NCI-H82 treated with DMSO at 0.1 percent for 48 hours (cell line): ENCODE measurements around the gene HSPB6.
A peak's percentile ranks its signal among the peaks of the same experiment; 100 is the strongest.
"Not testable (repeated sequence)": the region's sequence is repeated elsewhere in the genome, so short reads cannot be mapped to it uniquely, and the experiment has no call there.

ENCODE experiments used
- DNase-seq: peaks from one replicate; lab custom pipeline; 2025; ENCODE audit not compliant: unreplicated experiment; lab: John Stamatoyannopoulos, UW

The HSPB6 gene

GRCh38 chr19:35786299-35787160, 29.7 kb upstream of the HSPB6 start:
- no peak for DNase-seq

- DNase-seq = no peak
Observed at GRCh38 chr19:35785339-35785627, 28.5 kb upstream of the HSPB6 start.

GRCh38 chr19:35784503-35785338, 27.9 kb upstream of the HSPB6 start:
- DNase-seq = no peak

DNA sequence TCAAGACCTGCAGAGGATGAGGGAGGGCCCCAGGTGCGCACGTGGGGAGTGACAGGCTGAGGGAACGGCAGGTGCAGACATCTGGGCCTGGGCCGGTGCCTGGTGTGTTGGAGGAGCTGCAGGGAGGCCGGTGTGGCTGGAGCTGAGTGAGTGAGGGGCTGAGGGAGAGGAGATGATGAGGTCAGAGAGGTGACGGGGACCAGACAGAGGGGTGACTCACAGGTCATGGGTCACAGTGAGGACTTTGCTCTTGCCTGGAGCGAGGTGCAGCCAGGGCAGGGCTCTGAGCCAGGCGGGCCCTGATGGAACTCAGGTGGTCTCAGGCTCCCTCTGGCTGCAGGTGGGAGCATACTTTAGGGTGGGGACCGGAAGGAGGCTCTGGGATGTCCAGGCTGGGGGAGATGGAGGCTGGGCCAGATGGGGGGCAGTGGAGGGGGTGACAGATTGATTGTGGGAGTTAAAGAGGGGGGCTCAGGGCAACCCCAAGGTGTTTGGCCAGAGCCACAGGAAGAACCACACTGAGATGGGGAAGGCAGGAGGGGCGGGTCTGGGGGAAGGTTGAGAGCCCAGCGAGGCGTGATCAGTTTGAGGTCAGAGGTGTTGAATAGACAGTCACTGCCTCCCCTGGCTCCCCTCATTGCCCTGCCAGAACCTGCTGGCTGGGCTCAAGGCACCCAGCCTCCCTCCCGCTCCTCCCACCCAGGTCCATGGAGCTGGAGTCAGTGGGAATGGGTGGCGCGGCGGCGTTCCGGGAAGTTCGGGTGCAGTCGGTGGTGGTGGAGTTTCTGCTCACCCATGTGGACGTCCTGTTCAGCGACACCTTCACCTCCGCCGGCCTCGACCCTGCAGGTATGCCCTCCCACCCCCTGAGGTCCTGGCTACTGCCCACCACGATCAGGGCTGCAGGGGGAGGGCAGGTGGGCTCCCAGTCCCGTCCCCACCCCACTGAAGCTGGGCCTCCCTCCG, 26.9 kb upstream of the HSPB6 start:
- no peak for DNase-seq

DNA sequence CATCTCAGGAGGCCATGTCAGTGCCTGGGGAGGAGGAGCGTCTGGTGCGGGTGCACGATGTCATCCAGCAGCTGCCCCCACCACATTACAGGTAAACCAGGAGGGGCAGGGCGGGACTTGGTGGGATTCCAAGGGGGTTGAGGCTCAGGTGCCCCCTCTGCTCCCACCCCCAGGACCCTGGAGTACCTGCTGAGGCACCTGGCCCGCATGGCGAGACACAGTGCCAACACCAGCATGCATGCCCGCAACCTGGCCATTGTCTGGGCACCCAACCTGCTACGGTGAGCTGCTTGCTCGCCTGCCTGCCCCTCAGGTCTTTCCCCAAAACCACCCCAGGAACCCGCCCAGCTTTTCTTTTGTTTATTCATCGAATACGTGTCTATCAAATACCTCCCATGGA, 25.8 kb upstream of the HSPB6 start:
- no peak for DNase-seq

DNA sequence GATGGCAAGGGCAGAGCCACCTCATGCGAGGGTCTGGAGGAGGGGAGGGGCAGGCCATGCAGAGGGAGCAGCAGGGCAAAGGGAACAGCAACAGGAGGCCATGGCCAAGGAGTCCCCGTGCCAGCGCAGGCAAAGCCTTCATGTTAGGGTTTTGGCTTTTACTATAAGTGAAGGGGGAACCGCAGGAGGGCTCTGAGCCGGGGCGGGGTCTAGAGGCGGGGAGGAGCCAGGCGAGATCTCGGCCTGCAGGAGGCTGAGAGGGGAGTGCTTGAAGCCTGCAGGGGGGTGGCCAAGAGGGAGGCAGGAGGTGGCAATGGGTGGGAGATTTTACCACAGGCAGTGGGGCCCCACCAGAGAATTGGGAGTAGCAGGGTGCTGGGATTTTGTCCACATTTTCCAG, 24.8 kb upstream of the HSPB6 start:
- DNase-seq = no peak

DNA sequence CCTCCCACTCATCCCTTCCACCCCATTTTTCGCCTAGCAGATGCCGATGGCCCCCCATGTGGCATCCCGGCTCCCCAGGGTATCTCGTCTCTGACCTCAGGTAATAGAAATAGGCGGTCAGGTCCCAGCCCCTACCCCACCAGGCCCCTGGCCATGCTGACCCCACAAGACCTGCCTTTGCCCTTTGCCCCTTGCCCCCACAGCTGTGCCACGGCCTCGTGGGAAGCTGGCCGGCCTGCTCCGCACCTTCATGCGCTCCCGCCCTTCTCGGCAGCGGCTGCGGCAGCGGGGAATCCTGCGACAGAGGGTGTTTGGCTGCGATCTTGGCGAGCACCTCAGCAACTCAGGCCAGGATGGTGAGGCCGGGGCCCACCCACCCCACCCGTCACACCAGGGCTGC, 23.9 kb upstream of the HSPB6 start:
- DNase-seq = no peak

- no peak for DNase-seq
Observed at GRCh38 chr19:35780058-35780457, 23.2 kb upstream of the HSPB6 start.

DNA sequence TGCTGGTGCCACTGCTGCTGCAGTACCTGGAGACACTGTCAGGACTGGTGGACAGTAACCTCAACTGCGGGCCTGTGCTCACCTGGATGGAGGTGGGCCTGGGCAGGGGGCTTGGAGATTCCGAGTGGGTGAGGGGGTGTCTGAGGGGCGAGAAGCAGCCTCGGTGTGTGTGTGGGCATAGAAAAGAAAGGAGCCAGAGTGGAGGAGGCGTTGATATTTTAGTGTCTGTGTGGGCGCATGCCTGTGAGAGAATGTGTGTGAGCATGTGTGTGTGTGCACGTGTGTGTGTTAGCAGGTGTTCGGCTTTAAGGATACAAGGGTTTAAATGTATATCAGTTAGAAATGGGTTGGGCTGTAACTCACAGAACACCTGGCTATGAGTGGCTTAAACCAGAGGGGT, 22.2 kb upstream of the HSPB6 start:
- no peak for DNase-seq

DNA sequence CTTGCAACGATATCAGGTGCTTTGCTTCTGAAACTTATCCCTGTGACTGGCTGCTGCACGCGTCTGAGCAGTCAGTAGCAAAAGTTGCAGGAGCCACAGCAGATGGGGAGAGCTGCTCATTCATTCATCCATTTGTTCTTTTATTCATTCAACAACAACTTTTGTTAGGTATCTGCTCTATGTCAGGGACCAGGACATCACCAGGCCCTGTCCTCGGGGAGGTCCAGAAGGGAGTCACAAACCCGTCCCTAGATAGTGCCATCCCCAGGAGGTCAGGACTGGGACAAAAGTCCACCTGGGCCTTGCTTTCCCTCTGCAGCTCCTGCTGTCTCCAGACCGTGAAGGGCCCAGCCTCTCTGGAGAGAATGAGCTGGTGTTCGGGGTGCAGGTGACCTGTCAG, 21.1 kb upstream of the HSPB6 start:
- DNase-seq = no peak

- no peak for DNase-seq
Observed at GRCh38 chr19:35777086-35777841, 20.4 kb upstream of the HSPB6 start.

- no peak for DNase-seq
Observed at GRCh38 chr19:35776102-35776788, 19.4 kb upstream of the HSPB6 start.

GRCh38 chr19:35775298-35776101, 18.7 kb upstream of the HSPB6 start, which contains the start of gene ARHGAP33:
Gene ARHGAP33 (plus strand): TSS chr19:35775564. CDS start chr19:35775659, 95 bp downstream.
- peak; percentile 95 for DNase-seq

DNA sequence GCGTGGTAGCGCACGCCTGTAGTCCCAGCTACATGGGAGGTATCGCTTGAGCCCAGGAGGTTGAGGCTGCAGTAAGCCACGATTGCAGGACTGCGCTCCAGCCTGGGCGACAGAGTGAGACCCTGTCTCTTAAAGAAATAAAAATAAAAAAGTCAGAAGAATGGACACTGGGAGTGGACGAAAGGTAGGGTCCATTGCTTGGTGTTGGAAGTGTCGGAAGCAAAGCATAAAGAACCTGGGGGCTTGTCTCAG, 18.1 kb upstream of the HSPB6 start:
- no peak for DNase-seq

GRCh38 chr19:35774274-35775045, 17.6 kb upstream of the HSPB6 start:
- DNase-seq = peak; percentile 78

- DNase-seq = no peak
Observed at GRCh38 chr19:35773020-35773806, 16.4 kb upstream of the HSPB6 start.

GRCh38 chr19:35772362-35772761, 15.5 kb upstream of the HSPB6 start:
- DNase-seq = not testable (repeated sequence)

DNA sequence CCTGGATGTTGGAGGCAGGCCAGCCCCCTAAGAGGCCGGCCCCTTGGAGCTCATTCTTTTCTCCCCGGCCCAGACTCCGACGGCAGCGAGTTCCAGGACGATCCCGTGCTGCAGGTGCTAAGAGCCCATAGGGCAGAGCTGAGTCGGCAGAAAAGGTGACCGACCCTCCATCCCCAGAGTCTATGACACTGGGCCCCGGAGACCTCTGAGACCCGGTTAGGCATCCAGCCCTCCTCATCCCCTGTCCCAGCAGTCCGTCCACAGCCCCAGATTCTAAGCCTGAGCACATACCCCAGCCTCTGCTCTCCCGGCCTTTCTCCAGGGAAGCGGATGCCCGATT, 11.2 kb upstream of the HSPB6 start:
- no peak for DNase-seq
